Keratinocyte (primary cell): ENCODE measurements around the gene ZP1. TPM values are rescaled to one million over a fixed set of nuclear protein-coding genes. Genes with fewer than 3 reads are reported as not detected.
"Not testable (repeated sequence)": the region's sequence is repeated elsewhere in the genome, so short reads cannot be mapped to it uniquely, and the experiment has no call there.

Source experiments
- DNase-seq: peaks from one replicate; pipeline ENCODE4 v3.0.0-alpha.2; 2011; ENCODE audit warnings: low read depth, missing footprints, low spot score
- FAIRE-seq: peaks from 2 replicates; lab custom pipeline; 2011; peaks lifted over from hg19 to GRCh38; lab: Jason Lieb, UNC
- H2AFZ ChIP-seq: 2 replicates; pipeline ENCODE4 v1.6.0; 2012; ENCODE audit warnings: low read length, control low read depth, inconsistent platforms; ENCODE audit not compliant: control insufficient read depth
- H3K27ac ChIP-seq: 2 replicates; pipeline ENCODE4 v1.5.1; 2011; ENCODE audit warnings: low read length; ENCODE audit not compliant: control insufficient read depth, insufficient read depth
- H3K27me3 ChIP-seq: 3 replicates; pipeline ENCODE4 v1.6.0; 2011; ENCODE audit warnings: low read length; ENCODE audit not compliant: control insufficient read depth, insufficient read depth; ENCODE audit errors: extremely low read depth
- H3K36me3 ChIP-seq, 2 experiments: 2 replicates in 1 of 2; 3 replicates in 1 of 2; pipeline ENCODE4 v1.5.1; 2011; ENCODE audit warnings: low read length in 2 of 2, mild to moderate bottlenecking in 1 of 2; ENCODE audit not compliant: control insufficient read depth in 2 of 2, insufficient read depth in 2 of 2; ENCODE audit errors: extremely low read depth in 1 of 2
- H3K4me1 ChIP-seq: 3 replicates; pipeline ENCODE4 v1.5.1; 2011; ENCODE audit warnings: low read length; ENCODE audit not compliant: control insufficient read depth, insufficient read depth; ENCODE audit errors: extremely low read depth
- H3K4me2 ChIP-seq: 3 replicates; pipeline ENCODE4 v1.6.0; 2011; ENCODE audit warnings: low read depth, low read length; ENCODE audit not compliant: control insufficient read depth, insufficient read depth; ENCODE audit errors: extremely low read depth
- H3K4me3 ChIP-seq, 3 experiments: fragments of 200-600 bp in 1 of 3; sonication (generic) in 1 of 3; 2 replicates in 2 of 3; 3 replicates in 1 of 3; pipeline ENCODE4 v1.5.1; 2011 to 2016; ENCODE audit warnings: low read length in 3 of 3, mild to moderate bottlenecking in 3 of 3, control low read depth in 2 of 3, inconsistent platforms in 1 of 3, low read depth in 1 of 3, mixed read lengths in 1 of 3, mixed run types in 1 of 3, moderate library complexity in 1 of 3; ENCODE audit not compliant: control insufficient read depth in 2 of 3, insufficient read depth in 2 of 3; ENCODE audit errors: extremely low read depth in 1 of 3
- H3K79me2 ChIP-seq: 2 replicates; pipeline ENCODE4 v1.6.0; 2012; ENCODE audit warnings: low read length; ENCODE audit not compliant: control insufficient read depth, insufficient read depth
- H3K9ac ChIP-seq: 3 replicates; pipeline ENCODE4 v1.6.0; 2011; ENCODE audit warnings: low read length; ENCODE audit not compliant: control insufficient read depth, insufficient read depth; ENCODE audit errors: extremely low read depth
- H3K9me1 ChIP-seq: 3 replicates; pipeline ENCODE4 v1.6.0; 2011; ENCODE audit warnings: low read length; ENCODE audit not compliant: control insufficient read depth, insufficient read depth; ENCODE audit errors: extremely low read depth
- H3K9me3 ChIP-seq: 2 replicates; pipeline ENCODE4 v1.5.1; 2012; ENCODE audit warnings: low read depth, low read length; ENCODE audit not compliant: control insufficient read depth
- H4K20me1 ChIP-seq: 3 replicates; pipeline ENCODE4 v1.6.0; 2011; ENCODE audit warnings: low read length; ENCODE audit not compliant: control insufficient read depth, insufficient read depth; ENCODE audit errors: extremely low read depth
- CTCF ChIP-seq, 3 experiments: IDR thresholded peaks in 1 of 3; conservative IDR thresholded peaks in 1 of 3; optimal IDR thresholded peaks in 1 of 3; 2 replicates in 2 of 3; 3 replicates in 1 of 3; pipeline versions ENCODE3 to v1.5.1; 2011; ENCODE audit warnings: low read length in 3 of 3, mild to moderate bottlenecking in 3 of 3, moderate library complexity in 2 of 3, control low read depth in 1 of 3, inconsistent platforms in 1 of 3; ENCODE audit not compliant: insufficient read depth in 2 of 3; ENCODE audit errors: extremely low read depth in 1 of 3
- EZH2 ChIP-seq: IDR thresholded peaks from one replicate; pipeline ENCODE4 v1.6.1; 2012; ENCODE audit warnings: inconsistent platforms, mild to moderate bottlenecking, low read length, moderate library complexity
- dilution Hi-C: fragments of 300-500 bp; cut with MboI; formaldehyde crosslinking; loops from one replicate; pipeline ENCODE4 v1.7.0; 2020; ENCODE audit warnings: low sequenced_read_pairs; ENCODE audit not compliant: extremely low pct_ligation_motif_present
- polyA plus RNA-seq, 5 experiments: library from polyadenylated mRNA; depleted of rRNA in 3 of 5; stranded (reverse) in 3 of 5; stranded (forward) in 1 of 5; unstranded in 1 of 5; fragments of >200 nt; gene quantifications; 1 replicate in 1 of 5; 2 replicates in 3 of 5; 3 replicates in 1 of 5; pipeline versions ENCODE4 v1.2.1 to v1.2.3, GENCODE V29; 2011 to 2012; ENCODE audit warnings: missing spikeins in 2 of 5, low read depth in 1 of 5, low replicate concordance in 1 of 5

ZP1 gene
- polyA plus RNA-seq, 1 donor (not counting 4 experiments of a cell fraction or from before 2014, with no cell fraction given) = not detected

DNA sequence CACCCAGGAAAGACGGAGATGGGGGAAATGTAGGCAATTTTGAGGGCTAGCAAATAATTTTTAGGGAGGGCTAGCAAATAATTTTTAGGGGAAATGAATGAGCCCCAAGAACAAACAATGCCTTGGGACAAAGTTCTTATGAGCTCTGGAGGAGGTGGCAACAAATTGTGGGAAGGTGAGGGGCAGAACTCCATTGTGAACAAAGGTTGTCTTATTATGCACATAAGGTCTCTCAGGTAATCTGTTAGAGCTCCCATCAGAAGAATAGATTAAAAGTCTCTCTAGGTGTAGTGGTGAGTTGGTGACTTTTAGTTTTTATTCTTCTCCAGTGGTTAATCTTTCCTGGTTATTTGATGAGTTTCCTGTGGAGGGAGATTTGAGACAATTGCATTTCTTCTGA, 41.5 kb downstream of the ZP1 start:
- H3K27ac ChIP-seq = no peak overlapping the region
- H3K9me1 ChIP-seq = no peaks in the 10 kb centered on the region
- H3K9me3 ChIP-seq = no peaks in the 10 kb centered on the region
- H3K4me1 ChIP-seq = peaks cover 16% of the 10 kb centered on the region
- H3K9ac ChIP-seq = no peak overlapping the region
- FAIRE-seq = no peak
- H4K20me1 ChIP-seq = peaks cover 7% of the 10 kb centered on the region
- no peaks in the 10 kb centered on the region for H3K27me3 ChIP-seq
- H2AFZ ChIP-seq = no peak overlapping the region
- H3K4me2 ChIP-seq = no peak overlapping the region
- H3K36me3 ChIP-seq = no peaks in the 10 kb centered on the region
- TF ChIP-seq CTCF (optimal IDR thresholded peaks at IDR 0.05 in 1 of 3, IDR thresholded peaks at IDR 0.05 in 1 of 3, conservative IDR thresholded peaks at IDR 0.05 in 1 of 3; ENCODE audit: extremely low read depth in 1 of 3, insufficient read depth in 2 of 3, low read length in 3 of 3) (no peak), EZH2 (no peak)
- dilution Hi-C loops = no loop called here
- no peak for DNase-seq
- H3K79me2 ChIP-seq = peaks cover 22% of the 10 kb centered on the region
- no peak overlapping the region for H3K4me3 ChIP-seq

GRCh38 chr11:60909680-60910280, 42.4 kb downstream of the ZP1 start:
- H3K36me3 ChIP-seq, H3K27me3 ChIP-seq, H3K9me3 ChIP-seq, DNase-seq, H3K27ac ChIP-seq, H3K9ac ChIP-seq, H2AFZ ChIP-seq, H3K4me2 ChIP-seq, dilution Hi-C loops, FAIRE-seq, H3K9me1 ChIP-seq, H3K4me3 ChIP-seq, H4K20me1 ChIP-seq: not testable (repeated sequence)
- peaks cover 13% of the 10 kb centered on the region for H3K4me1 ChIP-seq
- H3K79me2 ChIP-seq = peaks cover 20% of the 10 kb centered on the region

- DNase-seq (no peak), FAIRE-seq (no peak)
- Histone ChIP-seq H3K36me3 (no peaks in the 10 kb centered on the region), H3K27me3 (no peaks in the 10 kb centered on the region), H3K4me3 (no peak overlapping the region), H3K4me1 (peaks cover 12% of the 10 kb centered on the region), H3K9ac (no peak overlapping the region), H3K9me1 (no peaks in the 10 kb centered on the region), H3K79me2 (peaks cover 15% of the 10 kb centered on the region), H3K4me2 (no peak overlapping the region), H4K20me1 (peaks cover under 1% of the 10 kb centered on the region), H3K9me3 (no peaks in the 10 kb centered on the region), H3K27ac (no peak overlapping the region), H2AFZ (no peak overlapping the region)
- no peak for TF ChIP-seq CTCF (optimal IDR thresholded peaks at IDR 0.05 in 1 of 3, IDR thresholded peaks at IDR 0.05 in 1 of 3, conservative IDR thresholded peaks at IDR 0.05 in 1 of 3; ENCODE audit: extremely low read depth in 1 of 3, insufficient read depth in 2 of 3, low read length in 3 of 3)
- no peak for TF ChIP-seq EZH2
- dilution Hi-C loops = no loop called here
These were observed 42.9 kb downstream of the ZP1 start for GRCh38 chr11:60910281-60910687.
